ENCODE data around the gene TRAK1. TPM values are rescaled to one million over a fixed set of nuclear protein-coding genes. Genes with fewer than 3 reads are reported as not detected.

TRAK1 gene
- total RNA-seq, 1 donor from 2014 or later, result 21.2 TPM

- ATAC-seq, result no peak
Measured at GRCh38 chr3:42157540-42158538, 66.7 kb downstream of the TRAK1 start.

- no peak for ATAC-seq
Measured at GRCh38 chr3:42159147-42159546, 68.0 kb downstream of the TRAK1 start.

- peak; percentile 95 for ATAC-seq
Measured at GRCh38 chr3:42159706-42160472, 68.7 kb downstream of the TRAK1 start.

- ATAC-seq, result no peak
Measured at GRCh38 chr3:42161050-42161935, 70.1 kb downstream of the TRAK1 start.

GRCh38 chr3:42162462-42162861 lies 71.3 kb downstream of the TRAK1 start:
- no peak for ATAC-seq

- no peak for ATAC-seq
Measured at GRCh38 chr3:42163622-42164244, 72.6 kb downstream of the TRAK1 start.

GRCh38 chr3:42164656-42165055 lies 73.5 kb downstream of the TRAK1 start:
- no peak for ATAC-seq

- no peak for ATAC-seq
Measured at GRCh38 chr3:42165211-42165610, 74.1 kb downstream of the TRAK1 start.

GRCh38 chr3:42166214-42166613 lies 75.1 kb downstream of the TRAK1 start:
- no peak for ATAC-seq

- ATAC-seq, result no peak
Measured at GRCh38 chr3:42166662-42167300, 75.6 kb downstream of the TRAK1 start.

GRCh38 chr3:42169579-42170120 lies 78.5 kb downstream of the TRAK1 start:
- peak; percentile 22 for ATAC-seq

GRCh38 chr3:42172047-42172654 lies 81.0 kb downstream of the TRAK1 start:
- no peak for ATAC-seq

GRCh38 chr3:42173307-42173706 lies 82.2 kb downstream of the TRAK1 start:
- no peak for ATAC-seq

GRCh38 chr3:42174679-42175385 lies 83.7 kb downstream of the TRAK1 start:
- no peak for ATAC-seq

GRCh38 chr3:42175386-42176240 lies 84.5 kb downstream of the TRAK1 start:
- ATAC-seq, result no peak

- ATAC-seq, result no peak
Measured at GRCh38 chr3:42176242-42177034, 85.3 kb downstream of the TRAK1 start.

GRCh38 chr3:42177068-42177800 lies 86.1 kb downstream of the TRAK1 start:
- ATAC-seq, result no peak

- ATAC-seq, result no peak
Measured at GRCh38 chr3:42177801-42178150, 86.6 kb downstream of the TRAK1 start.

Data from esophagus mucosa (tissue), 1 donor.